DMS53 treated with DMSO at 0.1 percent for 48 hours (cell line): ENCODE measurements around the gene RPS2.
A peak's percentile ranks its signal among the peaks of the same experiment; 100 is the strongest.

ENCODE experiments used
- DNase-seq: peaks from one replicate; lab custom pipeline; 2025; ENCODE audit not compliant: unreplicated experiment; lab: John Stamatoyannopoulos, UW

Gene RPS2

DNA sequence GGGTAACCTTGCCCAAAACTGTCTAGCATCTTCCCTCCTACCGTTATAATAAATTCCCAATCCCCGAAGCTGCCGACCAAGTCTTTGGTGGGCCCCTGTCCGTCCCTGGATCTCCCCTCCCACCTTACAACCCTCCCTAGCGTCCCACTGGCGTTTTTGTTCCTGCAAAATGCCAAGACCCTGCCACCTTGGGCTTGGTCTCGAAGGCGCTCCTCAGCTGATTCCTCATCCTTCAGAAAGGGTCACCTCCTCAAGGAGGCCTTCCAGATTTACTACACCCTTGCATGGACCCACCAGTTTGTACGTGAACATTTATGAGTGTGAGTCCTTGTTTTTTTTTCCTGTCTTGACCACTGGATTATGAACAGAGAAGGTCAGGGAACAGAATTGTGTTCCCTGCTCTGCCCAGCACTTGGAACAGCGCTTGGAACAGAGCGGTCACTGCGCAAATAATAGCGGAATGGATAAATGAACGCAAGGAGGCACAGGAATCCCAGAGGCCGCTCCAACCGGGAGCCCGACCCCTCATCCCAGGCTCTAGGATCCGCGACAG lies 18.4 kb upstream of the RPS2 start:
- no peak for DNase-seq

- no peak for DNase-seq
These were observed 17.4 kb upstream of the RPS2 start for GRCh38 chr16:1982013-1982433.

DNA sequence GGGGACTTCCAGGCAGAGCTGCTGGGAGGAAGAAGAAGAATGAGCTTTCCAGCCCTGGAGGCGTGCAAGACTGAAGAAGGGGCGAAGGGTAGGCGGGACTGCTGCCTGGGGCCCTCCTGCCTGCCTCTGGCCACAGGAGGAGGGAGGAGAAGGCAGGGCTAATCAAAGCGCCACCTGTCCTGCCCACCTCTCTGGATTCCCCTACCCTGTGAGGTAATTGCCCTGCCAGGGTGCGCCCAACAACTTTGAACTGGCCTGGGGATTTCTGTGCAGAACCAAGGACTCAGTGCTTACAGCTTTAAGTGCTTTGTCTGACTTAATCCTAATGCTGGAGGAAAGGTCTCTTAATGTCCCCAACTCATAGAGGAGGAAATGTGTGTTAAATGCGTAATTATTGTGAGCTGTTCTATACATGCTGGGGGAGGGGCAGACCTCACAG lies 16.8 kb upstream of the RPS2 start, which contains the start of gene NOXO1:
NOXO1 (minus strand) TSS at position 72 of the 439 bp plus-strand sequence. CDS start 290 bp downstream, outside the sequence.
- no peak for DNase-seq

DNA sequence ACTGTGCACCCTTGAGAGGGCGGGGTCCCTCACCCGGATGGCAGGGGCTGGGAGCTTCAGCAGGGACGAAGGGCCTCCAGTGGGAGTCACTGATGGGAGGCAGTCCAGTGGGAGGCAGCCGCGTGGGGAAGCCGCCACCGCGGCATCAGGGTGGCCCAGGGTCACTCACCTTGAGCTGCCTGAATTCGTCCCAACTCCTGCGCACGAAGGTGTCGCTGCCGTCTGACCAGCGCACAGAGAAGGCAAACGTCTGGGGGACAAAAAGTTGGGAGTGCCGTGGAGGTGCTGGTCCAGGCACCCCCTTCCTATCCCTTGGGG lies 16.1 kb upstream of the RPS2 start:
- no peak for DNase-seq

DNA sequence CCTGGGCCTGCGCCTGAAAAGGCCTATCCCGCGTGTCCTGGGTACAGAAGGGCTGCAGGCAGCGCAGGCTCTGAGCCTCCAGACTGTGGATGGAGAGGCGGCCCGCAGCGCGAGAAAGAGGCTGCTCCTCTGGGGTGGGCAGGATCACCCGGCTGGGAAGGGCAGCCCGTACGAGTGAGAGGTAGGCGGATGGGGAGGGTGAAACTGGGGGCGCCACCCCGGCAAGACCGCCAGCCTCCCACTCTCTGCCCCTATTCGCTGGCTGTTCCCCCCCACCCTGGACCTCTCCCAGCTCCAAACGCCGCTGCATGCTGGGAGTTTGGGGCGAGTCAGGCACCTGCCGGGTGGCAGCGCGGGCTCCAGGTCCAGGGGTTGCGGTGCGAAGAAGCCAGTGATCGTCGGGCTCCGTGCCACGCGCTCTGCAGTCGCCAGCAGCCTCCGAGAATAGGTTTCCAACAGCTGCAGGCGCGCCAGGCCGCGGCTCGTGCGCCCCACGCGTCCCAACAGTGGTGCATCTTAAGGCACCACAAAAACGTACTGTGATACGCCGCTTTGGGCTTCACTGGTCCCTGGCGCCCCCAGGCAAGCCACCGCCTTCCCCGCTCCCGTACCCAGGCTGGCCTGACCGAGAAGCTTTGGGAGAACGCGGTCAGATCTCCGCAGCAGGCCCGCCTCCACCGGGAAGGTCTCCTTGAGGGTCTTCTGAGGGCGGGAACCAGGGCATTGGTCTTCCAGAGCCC lies 15.6 kb upstream of the RPS2 start:
- DNase-seq = no peak

DNA sequence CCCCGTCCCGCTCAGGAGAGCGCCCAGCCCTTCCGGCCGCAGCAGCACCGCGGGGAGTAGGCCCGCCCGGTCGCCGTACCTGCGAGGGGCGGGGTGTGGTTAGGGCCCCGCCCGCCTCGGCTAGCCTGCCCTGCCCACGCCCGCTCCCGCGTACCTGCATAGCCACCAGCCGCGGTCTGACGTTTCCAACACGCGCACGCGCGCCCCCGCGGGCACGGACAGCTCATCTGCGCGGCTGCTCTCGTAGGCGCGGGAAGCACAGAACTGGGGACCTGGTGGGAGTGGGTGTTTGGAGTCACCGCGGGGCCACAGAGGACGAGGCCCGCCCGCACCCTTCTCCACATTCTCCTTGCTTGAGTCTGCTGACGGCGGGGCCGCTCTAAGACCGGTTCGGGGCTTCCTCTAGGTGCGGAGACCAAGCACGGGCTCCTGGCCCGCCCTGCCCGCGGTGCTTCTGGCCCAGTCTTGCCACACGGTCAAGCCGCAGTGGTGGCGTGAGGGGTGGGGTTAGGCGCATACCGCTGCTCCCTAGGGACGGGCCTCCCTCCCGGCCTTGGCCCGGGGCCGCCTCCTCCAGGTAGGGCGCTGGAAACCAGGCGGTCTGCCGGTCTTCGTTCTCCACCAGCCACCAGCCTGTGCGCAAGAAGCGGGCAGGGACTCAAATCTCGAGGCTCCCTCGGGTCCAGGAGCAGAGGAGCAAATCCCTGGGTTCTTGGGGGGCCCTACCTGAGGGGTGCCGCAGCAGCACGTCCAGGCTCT lies 14.8 kb upstream of the RPS2 start:
- peak; percentile 66 for DNase-seq

DNA sequence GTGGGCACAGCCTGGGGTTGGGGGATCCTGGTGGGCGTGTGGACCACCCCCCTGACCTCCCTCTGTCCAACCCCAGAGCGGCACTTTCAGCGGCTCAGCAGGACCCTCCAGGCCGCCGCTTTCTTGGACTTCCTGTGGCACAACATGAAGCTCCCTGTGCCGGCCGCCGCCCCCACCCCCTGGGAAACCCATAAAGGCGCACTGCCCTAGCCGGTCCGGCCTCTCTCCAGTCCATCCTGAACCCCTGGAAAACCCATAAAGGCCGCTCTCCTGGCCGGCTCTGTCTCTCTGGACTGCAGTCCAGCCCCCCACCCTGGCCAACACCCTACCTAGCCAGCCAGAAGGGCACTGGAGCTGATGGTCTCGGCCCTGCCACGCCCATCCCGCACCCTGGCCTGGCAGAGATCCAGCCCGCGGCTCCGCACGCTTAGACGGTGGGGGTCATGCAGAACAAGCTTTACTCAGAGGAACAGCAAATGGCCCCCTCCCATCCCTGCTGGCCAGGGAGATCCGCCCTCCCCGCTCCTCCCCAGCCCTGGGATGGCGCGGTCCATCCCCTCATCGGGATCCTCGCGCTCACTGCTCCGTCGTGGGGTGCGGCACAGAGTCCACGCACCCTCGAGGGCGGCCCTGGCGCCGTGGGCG lies 14.0 kb upstream of the RPS2 start:
- no peak for DNase-seq

DNA sequence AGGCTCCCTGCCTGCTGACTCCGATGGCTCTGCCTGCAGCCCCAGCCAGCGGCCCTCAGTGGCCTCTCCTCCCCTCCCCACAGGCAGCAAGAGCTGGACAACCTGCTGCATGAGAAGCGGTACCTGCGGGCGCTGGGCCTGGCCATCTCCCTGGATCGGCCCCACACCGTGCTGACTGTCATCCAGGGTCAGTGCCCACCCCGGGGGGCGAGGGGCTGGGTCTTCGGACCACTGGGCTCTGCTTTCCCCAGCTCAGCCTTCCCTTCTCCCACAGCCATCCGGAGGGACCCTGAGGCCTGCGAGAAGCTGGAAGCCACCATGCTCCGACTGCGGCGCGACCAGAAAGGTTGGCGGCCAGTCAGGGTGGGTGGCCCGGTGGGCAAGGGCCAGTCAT lies 13.2 kb upstream of the RPS2 start:
- no peak for DNase-seq

- DNase-seq = no peak
These were observed 12.6 kb upstream of the RPS2 start for GRCh38 chr16:1976951-1977874.

DNA sequence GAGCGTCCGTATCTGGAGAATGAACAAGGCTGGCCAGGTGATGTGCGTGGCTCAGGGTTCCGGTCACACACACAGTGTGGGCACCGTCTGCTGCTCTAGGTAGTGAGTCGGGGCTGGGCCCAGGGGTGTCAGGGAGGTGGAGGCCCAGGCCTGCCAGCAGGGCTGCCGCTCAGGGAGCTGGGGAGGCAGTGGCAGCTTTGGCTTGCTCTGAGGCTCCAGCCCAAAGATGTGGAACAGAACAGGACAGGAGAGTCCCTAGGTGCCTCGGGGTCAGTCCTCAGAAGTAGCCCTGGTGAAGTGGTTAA lies 11.5 kb upstream of the RPS2 start:
- DNase-seq = no peak

GRCh38 chr16:1975432-1976215 lies 11.0 kb upstream of the RPS2 start:
- DNase-seq = no peak

DNA sequence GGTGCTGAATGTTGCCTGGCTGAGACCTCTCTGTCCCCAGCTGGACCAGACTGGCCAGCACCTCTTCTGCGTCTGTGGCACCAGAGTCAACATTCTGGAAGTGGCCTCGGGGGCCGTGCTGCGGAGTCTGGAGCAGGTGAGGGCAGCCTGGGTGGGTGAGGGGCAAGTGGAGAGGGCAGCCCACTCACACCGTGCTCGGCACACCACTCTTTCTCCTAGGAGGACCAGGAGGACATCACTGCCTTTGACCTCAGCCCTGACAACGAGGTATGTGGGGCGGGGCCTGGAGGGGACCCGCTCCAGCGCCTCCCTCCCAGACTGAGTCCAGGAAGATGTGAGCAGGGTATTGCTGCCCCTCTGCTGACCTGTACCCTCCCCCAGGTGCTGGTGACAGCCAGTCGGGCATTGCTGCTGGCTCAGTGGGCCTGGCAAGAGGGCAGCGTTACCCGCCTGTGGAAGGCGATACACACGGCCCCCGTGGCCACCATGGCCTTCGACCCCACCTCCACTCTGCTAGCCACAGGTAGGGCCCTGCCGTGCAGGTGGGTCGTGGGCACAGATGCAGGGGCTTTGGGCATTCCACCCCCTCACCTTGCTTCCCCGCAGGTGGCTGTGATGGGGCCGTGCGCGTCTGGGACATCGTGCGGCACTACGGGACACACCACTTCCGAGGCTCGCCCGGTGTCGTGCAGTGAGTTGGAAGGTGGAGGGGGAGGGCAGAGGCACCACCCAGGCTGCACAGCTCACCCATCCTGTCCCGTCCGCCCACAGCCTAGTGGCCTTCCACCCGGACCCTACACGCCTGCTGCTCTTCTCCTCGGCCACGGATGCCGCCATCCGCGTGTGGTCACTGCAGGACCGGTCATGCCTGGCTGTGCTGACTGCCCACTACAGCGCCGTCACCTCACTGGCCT lies 9.8 kb upstream of the RPS2 start:
- DNase-seq = no peak

DNA sequence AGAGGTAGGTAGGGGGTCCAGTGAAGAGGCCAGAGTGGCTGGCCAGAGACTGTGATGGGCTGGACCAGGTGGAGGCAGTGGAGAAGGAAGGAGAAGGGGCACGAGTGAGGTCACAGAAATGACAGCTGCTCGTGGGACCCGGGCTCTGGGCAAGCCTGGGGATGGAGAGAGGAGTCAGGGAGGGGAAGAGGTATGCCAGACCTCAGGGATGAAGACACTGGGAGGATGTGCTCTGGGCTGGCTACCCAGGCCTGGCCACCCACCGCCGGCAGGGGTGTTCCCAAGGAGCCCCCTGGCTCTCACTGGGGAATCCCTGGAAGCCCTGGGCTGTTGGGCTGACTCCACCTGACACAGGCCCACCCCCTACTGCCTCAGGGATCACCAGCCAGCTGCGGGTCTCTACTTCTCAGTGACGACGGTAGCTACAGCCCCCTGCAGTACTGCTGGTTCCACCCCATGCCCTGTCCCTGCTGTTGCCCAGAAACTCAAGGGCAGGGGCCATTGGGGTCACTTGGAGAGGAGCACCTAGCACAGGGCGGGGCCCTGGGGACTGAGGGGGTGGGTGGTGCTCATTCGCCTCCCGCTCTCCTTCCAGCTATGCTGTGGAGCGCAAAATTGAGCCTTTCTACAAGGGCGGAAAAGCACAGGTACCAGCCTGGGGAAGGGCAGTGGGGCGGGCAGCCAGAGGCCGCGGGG lies 9.0 kb upstream of the RPS2 start:
- no peak for DNase-seq

DNA sequence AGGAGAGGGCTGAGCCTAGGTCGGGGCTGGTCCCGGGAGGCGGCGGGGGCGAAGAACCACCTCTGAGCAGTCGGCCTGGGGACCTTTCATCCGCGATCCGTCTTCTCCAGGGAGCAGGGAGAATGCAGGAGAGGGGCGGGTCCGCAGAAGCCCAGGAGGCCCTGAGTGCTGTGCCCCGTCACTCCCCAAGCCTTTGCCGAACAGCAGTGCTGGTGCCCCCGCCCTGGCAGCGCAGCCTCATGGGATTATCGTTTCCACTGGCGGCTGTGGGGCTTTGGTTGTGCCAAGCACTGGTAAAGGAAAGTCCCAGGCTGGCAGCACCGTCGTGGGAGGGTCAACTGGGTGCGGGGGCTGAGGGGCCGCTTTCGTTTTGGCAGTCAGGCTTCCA lies 7.9 kb upstream of the RPS2 start:
- no peak for DNase-seq

DNA sequence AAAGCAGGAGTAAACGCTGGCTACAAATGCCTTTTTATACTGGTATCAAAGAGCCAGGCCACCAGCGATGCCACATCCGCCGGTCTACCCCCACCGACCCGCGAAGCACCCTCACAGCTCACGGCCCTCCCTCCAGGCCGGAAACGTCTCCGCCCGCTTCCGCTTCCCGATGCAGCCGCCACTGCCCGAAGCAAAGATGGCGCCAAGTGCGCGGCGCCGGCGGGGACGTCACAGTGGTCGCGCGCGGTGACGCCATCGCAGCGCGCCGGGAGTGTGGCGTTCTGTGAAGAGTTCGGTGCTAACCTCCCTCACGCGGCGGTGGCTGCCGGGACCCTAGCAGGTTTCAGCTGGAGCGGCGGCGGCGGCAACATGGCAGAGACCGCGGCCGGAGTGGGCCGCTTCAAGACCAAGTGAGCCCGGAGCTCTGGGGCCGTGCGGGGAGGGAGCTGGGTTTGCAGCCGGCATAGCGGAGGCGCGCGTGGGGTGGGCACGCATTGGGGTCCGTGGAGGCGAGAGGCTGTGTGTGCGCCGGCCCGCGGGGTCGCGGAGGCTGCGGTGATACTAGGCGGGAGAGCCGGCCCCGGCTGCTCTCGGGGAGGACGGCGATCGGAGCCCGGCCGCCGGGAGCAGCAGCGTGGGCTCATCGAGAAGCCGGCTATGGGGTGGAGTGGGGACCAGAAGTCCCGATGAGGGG lies 7.3 kb upstream of the RPS2 start, which contains the start of gene TBL3:
TBL3 (plus strand) TSS at position 258 of the 694 bp plus-strand sequence; CDS start at position 370, 112 bp downstream.
- DNase-seq = peak; percentile 71

DNA sequence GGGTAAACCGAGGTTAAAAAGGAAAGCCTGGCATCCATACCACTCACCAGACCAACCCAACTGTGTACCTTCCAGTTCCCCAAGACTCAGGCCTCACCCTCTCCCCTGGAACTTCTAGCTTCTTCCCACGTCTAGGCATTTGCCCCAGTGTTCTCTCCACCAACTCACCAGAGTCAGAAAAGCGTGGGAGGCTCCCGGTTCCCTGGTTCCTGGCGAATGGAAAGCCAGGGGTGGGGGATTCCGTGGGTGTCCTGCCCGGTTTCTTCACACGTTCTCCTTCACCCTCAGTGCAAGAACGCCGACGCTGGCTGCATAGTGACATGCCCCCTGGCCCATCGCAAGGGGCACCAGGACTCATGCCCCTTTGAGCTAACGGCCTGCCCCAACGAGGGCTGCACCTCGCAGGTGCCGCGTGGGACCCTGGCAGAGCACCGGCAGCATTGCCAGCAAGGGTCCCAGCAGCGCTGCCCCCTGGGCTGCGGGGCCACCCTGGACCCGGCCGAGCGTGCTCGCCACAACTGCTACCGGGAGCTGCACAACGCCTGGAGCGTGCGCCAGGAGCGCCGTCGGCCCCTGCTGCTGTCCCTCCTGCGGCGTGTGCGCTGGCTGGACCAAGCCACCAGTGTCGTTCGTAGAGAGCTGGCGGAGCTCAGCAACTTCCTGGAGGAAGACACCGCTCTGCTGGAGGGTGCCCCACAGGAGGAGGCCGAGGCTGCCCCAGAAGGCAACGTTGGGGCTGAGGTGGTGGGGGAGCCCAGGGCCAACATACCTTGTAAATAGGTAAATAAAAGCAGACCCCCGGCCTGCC lies 3.7 kb upstream of the RPS2 start:
- DNase-seq = no peak

DNA sequence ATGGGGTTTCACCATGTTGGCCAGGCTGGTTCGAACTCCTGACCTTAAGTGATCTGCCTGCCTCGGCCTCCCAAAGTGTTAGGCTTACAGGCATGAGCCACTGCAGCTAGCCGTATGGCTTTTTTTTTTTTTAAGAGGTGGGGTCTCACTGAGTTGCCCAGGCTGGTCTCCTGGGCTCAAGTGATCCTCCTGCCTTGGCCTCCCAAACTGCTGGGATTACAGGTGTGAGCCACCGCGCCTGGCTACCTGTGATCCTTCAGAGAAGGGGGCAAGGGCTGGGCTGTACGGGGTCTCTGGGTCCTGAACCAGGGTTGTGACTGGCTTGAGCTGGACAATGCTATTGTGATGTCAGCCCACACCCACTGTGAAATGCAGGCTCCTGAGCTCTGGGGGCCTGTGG lies 1.8 kb upstream of the RPS2 start, which contains the start of gene RNF151:
RNF151 (plus strand) TSS at position 397 of the 400 bp plus-strand sequence. CDS start 26 bp downstream, outside the sequence.
- DNase-seq = no peak
